NK-92 (cell line): ENCODE data around the gene HELZ.

ENCODE experiments used
- DNase-seq: peaks from one replicate; lab custom pipeline; 2025; ENCODE audit not compliant: unreplicated experiment; lab: John Stamatoyannopoulos, UW

Gene HELZ

DNA sequence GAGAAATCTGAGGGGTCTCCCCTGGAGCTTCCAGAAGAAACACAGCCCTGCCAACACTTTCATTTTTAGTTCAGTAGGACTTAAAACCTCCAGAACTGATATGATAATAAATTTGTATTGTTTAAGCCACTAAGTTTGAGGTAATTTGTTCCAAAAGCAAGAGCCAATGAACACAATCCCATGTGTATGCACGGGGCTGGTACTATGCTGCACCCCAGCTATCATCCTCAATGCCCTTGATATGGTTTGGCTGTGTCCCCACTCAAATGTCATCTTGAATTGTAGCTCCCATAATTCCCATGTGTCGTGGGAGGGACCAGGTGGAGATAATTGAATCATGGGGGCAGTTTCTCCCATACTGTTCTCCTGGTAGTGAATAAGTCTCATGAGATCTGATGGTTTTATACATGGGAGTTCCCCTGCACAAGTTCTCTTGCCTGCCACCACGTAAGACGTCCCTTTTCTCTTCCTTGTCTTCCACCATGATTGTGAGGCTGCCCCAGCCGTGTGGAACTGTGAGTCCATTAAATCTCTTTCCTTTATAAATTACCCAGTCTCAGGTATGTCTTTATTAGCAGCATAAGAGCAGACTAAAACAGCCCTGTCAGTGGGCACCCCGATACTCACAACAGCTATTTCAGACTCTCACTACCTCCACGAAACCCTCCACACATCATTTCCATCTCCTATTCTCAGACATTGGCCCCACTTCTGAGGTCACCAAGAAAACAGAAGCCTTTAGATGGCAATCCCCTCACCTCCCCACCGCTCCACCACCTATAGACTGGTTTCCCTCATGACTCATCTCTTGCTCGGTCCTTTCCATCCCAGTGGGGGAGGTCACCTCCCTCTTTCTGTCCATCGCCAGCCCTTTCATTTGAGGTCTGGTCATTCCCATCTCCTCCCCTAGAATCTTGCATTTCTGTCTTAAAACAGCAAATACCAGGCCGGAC, 209.6 kb downstream of the HELZ start:
- DNase-seq = no peak

DNA sequence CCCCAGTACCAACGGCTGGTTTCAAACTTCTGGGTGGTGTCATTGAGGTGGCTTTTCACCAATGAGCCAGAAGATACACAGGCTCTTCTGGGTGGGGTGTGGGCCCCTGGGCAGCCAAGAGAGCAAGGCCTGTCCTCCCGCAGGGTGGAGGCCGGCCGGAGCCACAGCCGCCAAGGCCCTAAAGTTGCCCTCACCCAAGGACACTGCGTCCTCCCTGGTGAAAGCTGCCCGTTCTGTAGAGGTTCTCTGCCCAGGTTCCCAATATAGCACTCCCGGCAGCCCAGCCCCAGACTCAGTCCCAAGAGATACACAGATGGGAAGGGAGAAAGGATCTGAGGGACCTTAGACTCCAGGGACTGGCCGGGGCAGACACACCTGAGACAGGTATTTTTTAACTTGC, 211.4 kb downstream of the HELZ start:
- no peak for DNase-seq

DNA sequence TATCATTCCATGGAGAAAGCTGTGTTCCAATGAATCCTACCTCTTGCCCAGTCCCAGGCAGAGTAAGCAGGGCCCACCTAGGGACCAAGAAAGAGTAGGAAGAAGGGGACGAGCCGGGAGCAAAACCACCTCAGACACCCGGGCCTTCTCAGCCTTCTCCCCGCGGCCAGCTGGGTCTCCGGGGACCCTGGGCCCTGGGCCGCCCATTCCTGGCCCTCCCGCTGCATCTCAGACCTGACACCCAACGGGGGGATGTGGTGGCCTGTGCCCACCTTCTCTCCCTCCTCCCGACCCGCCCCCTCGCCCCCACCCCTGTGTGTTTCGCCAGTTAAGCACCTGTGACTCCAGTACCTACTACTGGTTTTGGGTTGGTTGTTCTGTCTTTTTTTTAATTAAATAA, 212.0 kb downstream of the HELZ start:
- no peak for DNase-seq

DNA sequence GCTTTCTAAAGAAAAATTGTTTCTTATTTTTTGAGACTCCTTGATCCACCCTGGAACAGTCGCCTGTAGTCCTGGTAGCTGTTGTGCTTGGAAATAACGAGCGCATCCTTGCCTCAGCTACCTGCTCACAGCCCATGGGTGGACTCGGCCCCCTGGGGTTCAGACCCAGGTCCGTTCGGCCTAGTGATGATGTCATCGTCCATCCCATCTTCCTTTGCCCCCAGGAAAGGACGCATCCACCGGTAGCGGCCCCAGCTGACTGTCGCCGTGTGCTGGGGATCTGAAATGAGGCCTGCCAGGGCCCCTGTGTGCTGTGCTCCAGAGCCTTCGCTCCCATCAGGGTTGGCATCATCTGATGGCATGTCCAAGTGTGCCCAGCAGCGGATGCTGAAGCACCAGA, 212.6 kb downstream of the HELZ start:
- DNase-seq = no peak

- DNase-seq = no peak
Observed at GRCh38 chr17:67030641-67031040, 214.4 kb downstream of the HELZ start.

DNA sequence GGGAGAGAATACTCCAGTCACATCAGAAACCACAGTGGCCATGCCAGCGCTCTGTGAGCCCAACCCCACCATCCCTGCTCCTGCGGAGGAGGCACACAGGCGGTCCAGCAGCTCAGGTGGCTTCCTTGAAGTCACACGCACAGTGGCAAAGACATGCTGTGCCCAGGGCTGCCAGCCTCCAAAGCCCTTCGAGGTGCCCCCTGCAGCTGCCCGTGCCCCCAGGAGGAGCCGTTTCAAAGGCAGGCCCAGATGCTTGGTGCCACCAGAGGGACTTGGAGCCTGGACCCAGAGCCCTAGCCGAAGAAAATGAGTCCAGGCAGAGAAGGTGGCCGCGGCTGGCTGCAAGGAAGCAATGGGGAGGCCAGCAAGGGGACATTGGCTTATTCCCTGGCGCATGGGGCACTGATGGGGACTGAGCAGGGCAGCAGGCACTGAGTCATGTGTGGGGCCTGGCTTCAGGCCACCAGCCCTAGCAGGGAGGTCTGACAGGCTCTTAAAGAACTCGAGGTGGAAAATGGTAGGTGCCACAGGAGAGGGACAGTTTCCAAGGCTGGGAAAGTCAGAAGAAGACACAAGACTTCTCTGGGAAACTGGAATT, 217.9 kb downstream of the HELZ start:
- no peak for DNase-seq

GRCh38 chr17:67026341-67026740, 218.7 kb downstream of the HELZ start:
- no peak for DNase-seq

- no peak for DNase-seq
Observed at GRCh38 chr17:67025216-67025792, 219.7 kb downstream of the HELZ start.

GRCh38 chr17:67024736-67025135, 220.3 kb downstream of the HELZ start:
- DNase-seq = no peak

DNA sequence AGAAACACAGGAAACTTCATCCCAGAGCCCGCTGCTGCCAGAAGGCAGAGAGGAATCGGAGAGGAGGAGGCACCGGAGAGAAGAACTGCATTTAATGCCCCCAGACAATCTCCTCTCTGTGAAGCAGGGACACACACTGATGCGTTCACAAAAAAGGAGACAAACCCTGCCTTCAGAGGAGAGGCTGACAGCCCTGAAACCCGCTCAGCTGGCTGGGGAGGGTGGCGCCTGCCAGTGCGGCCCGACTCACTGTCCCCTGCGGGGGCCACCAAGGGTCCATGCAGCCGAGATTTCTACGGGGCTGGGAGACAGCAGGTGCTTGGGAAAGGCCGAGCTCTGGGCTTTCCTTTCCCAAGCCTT, 222.6 kb downstream of the HELZ start:
- DNase-seq = no peak

DNA sequence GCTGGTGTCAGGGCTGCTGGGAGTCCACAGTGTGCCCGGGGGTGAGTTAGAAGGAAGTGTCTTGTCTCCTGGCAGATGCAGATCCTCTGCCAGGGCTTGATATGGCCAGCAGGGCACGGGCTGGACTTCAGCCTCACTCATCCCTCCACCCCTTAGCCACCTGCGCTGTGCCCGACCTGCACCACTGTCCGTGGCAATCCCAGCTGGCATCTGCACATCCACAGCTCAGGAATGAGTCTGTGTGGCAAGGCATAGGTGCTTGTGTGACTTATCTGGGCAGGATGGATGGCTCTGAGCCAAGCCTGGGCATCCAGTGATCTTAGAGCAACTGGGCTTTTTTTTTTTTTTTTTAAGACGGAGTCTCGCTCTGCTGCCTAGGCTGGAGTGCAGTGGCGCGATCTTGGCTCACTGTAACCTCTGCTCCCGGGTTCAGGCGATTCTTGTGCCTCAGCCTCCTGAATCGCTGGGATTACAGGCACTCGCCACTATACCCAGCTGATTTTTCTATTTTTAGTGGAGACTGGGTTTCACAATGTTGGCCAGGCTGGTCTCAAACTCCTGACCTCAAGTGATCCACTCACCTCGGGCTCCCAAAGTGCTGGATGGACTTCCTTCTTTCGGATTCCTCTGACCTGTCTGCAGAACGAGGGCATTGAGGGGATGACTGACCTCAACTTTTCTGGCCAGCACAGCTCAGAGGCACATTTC, 223.1 kb downstream of the HELZ start:
- DNase-seq = no peak

DNA sequence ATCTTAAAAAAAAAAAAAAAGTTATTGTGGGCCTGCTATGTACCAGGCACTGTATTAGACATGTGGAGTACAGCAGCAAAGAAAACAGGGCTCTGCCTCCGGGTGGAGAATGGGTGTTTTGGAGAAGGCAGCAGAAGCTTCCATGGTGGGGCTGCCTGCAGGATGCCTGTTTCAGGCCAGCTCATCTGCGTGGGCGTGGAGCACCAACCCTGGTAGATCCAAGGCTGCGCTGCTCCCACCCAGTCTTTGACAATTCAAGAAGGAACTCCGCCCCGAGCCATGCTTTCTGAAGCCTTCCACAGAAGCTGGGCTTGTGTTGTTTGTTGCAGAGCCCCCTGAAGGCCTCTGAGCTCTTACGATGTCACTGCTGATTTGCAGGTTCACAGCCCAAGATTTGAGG, 223.8 kb downstream of the HELZ start:
- DNase-seq = no peak
